Measurements from ENCODE around the gene CRK. TPM values are rescaled to one million over a fixed set of nuclear protein-coding genes. Genes with fewer than 3 reads are reported as not detected.

Gene CRK
- total RNA-seq, 4 donors from 2014 or later, result 59.8 to 102 (median 75.7) TPM

- intact Hi-C loops (cut with DNase I), result no loop called here
- 63% methylated on average over 20 of the region's 20 CpGs for WGBS
- Histone ChIP-seq H3K36me3 (peaks cover 47 to 66% (median 64%) of the 10 kb centered on the region in 4 donors), H3K4me3 (peak overlapping the region in 1 of 4 donors; percentile 20), H3K9me3 (no peaks in the 10 kb centered on the region), H3K27ac (replicated peaks in 1 of 4) (peak overlapping the region; percentile 68 to 99 (median 96)), H3K27me3 (no peaks in the 10 kb centered on the region), H3K4me1 (peaks cover 49 to 70% (median 61%) of the 10 kb centered on the region in 4 donors)
- TF ChIP-seq CTCF (IDR thresholded peaks at IDR 0.05) (no peak), POLR2A (IDR thresholded peaks at IDR 0.05; ENCODE audit: low read depth) (no peak), EP300 (IDR thresholded peaks at IDR 0.05) (no peak), POLR2AphosphoS5 (IDR thresholded peaks at IDR 0.05) (no peak)
- DNase-seq (ENCODE audit: extremely low spot score), result no peak
These were observed 26.6 kb upstream of the CRK start for GRCh38 chr17:1482680-1483079.

GRCh38 chr17:1481736-1482135, 25.7 kb upstream of the CRK start:
- Histone ChIP-seq H3K27me3 (no peaks in the 10 kb centered on the region), H3K27ac (replicated peaks in 1 of 4) (peak overlapping the region; percentile 40 to 99 (median 96)), H3K36me3 (peaks cover 56 to 76% (median 73%) of the 10 kb centered on the region in 4 donors), H3K9me3 (no peaks in the 10 kb centered on the region), H3K4me1 (peaks cover 40 to 70% (median 58%) of the 10 kb centered on the region in 4 donors), H3K4me3 (no peak overlapping the region)
- TF ChIP-seq CTCF (IDR thresholded peaks at IDR 0.05) (no peak), POLR2A (IDR thresholded peaks at IDR 0.05; ENCODE audit: low read depth) (no peak), EP300 (IDR thresholded peaks at IDR 0.05) (no peak), POLR2AphosphoS5 (IDR thresholded peaks at IDR 0.05) (no peak)
- no peak for DNase-seq (ENCODE audit: extremely low spot score)
- 68% methylated on average over 11 of the region's 11 CpGs for WGBS
- intact Hi-C loops (cut with DNase I), result no loop called here

GRCh38 chr17:1480747-1481465, 24.9 kb upstream of the CRK start:
- Histone ChIP-seq H3K4me3 (no peak overlapping the region), H3K36me3 (peaks cover 63 to 84% (median 81%) of the 10 kb centered on the region in 4 donors), H3K9me3 (no peaks in the 10 kb centered on the region), H3K4me1 (peaks cover 35 to 70% (median 58%) of the 10 kb centered on the region in 4 donors), H3K27me3 (no peaks in the 10 kb centered on the region), H3K27ac (replicated peaks in 1 of 4) (peak overlapping the region; percentile 20 to 99 (median 96))
- WGBS, result 65% methylated on average over 17 of the region's 18 CpGs
- intact Hi-C loops (cut with DNase I), result no loop called here
- TF ChIP-seq POLR2A (IDR thresholded peaks at IDR 0.05; ENCODE audit: low read depth) (no peak), POLR2AphosphoS5 (IDR thresholded peaks at IDR 0.05) (peak in 1 of 2 donors; percentile 10)
- DNase-seq (ENCODE audit: extremely low spot score), result no peak

- 88% methylated on average over 25 of the region's 26 CpGs for WGBS
- peaks cover 27 to 71% (median 50%) of the 10 kb centered on the region in 4 donors for H3K4me1 ChIP-seq
- TF ChIP-seq POLR2A (IDR thresholded peaks at IDR 0.05; ENCODE audit: low read depth) (no peak), EP300 (IDR thresholded peaks at IDR 0.05) (no peak), CTCF (IDR thresholded peaks at IDR 0.05) (no peak), POLR2AphosphoS5 (IDR thresholded peaks at IDR 0.05) (no peak)
- intact Hi-C loops (cut with DNase I), result no loop called here
- no peaks in the 10 kb centered on the region for H3K27me3 ChIP-seq
- peaks cover 70 to 100% (median 96%) of the 10 kb centered on the region in 4 donors for H3K36me3 ChIP-seq
- H3K27ac ChIP-seq (replicated peaks in 1 of 4), result no peak overlapping the region
- H3K4me3 ChIP-seq, result no peak overlapping the region
- DNase-seq (ENCODE audit: extremely low spot score), result no peak
- no peaks in the 10 kb centered on the region for H3K9me3 ChIP-seq
These were observed 22.4 kb upstream of the CRK start for GRCh38 chr17:1478418-1478817.

GRCh38 chr17:1475321-1475854, 19.4 kb upstream of the CRK start:
- H3K36me3 ChIP-seq, result peaks cover 71 to 100% (median 99%) of the 10 kb centered on the region in 4 donors
- intact Hi-C loops (cut with DNase I), result no loop called here
- H3K27ac ChIP-seq (replicated peaks in 1 of 4), result peak overlapping the region; percentile 1 to 66 (median 28)

More at GRCh38 chr17:1475321-1475854, 19.4 kb upstream of the CRK start:
- DNase-seq (ENCODE audit: extremely low spot score), result no peak
- Histone ChIP-seq H3K9me3 (no peaks in the 10 kb centered on the region), H3K27me3 (no peaks in the 10 kb centered on the region), H3K4me3 (no peak overlapping the region), H3K4me1 (peaks cover 8 to 49% (median 26%) of the 10 kb centered on the region in 4 donors)
- WGBS, result 86% methylated on average over 14 of the region's 15 CpGs
- TF ChIP-seq POLR2A (IDR thresholded peaks at IDR 0.05; ENCODE audit: low read depth) (no peak), EP300 (IDR thresholded peaks at IDR 0.05) (no peak), CTCF (IDR thresholded peaks at IDR 0.05) (no peak), POLR2AphosphoS5 (IDR thresholded peaks at IDR 0.05) (peak in 1 of 2 donors; percentile 8)
